DMS 273 treated with DMSO at 0.1 percent for 48 hours (cell line): ENCODE data around the gene SFTA2.
"Not testable (repeated sequence)": the region's sequence is repeated elsewhere in the genome, so short reads cannot be mapped to it uniquely, and the experiment has no call there.

Experiments used
- DNase-seq: peaks from one replicate; lab custom pipeline; 2025; lab: John Stamatoyannopoulos, UW

Gene SFTA2

DNA sequence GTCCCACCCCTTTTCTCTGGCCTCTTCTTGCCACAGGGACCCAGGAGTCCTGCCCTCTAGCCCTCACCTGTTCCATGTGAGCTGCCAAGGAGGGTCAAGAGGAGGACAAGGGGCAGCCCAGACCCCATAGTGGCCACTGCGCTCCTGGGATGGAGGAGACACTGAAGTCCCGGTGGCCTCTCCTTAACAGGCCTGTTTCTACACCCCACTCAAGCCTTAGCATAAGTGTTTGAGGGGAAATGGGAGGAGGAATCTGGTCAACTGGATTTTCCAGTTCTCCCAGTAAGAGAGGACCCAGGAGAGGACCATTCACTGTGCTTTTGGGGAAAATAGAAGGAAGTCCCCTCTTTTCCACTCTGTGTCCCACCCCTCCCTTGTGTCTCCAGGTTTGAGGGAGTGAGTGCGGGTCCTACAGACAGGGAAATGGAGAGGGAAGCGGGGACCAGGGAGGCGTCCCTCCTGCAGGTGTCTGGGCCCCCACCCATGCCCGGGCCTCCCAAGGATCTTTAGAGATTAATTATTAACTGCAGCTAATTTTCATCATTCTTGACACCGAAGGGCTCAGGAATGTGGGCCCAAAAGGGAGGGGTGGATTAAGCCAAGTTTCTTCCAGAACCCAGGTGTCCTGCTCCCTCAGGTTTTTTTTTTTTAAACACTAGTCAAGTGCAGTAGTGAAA is at the start of gene SFTA2:
SFTA2 (minus strand) TSS at position 202 of the 677 bp plus-strand sequence; CDS start at position 128, 74 bp downstream.
- no peak for DNase-seq

DNA sequence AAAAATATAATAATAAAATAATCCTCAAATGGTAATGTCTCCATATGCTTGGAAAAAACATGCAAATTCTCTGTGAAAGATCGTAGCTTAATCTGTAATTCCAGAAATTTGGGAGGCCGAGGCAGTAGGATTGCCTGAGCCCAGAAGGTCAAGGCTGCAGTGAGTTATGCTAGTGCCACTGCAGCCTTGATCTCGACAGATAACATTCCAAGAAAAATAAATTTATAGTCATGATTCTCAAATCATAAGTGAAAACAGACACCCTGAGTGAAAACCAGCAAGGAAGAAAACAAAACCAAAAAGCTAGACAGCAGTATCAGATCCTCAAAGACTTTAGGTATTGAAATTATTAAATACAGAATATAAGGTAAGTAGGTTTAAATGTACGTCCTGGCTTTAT is 47.7 kb upstream of the SFTA2 start:
- no peak for DNase-seq

DNA sequence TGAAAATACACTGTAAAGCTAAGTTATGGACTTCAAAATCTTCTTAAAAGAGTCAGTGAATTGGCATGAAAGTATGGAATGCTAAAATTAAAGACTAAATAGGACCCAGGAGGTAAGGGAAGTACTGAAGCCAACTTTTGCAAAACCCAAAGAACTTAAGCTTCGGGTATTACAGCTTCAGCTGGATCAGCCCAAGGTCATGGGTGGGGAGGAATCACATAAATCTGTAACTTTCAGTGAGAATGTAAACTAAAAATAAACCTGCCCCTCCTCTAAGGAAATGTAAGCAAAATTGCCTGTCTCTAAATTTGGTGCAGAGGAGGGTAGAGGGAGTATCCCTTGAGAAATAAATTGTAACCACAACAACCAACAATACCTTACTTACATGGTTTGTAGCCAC is 47.2 kb upstream of the SFTA2 start:
- DNase-seq = no peak

DNA sequence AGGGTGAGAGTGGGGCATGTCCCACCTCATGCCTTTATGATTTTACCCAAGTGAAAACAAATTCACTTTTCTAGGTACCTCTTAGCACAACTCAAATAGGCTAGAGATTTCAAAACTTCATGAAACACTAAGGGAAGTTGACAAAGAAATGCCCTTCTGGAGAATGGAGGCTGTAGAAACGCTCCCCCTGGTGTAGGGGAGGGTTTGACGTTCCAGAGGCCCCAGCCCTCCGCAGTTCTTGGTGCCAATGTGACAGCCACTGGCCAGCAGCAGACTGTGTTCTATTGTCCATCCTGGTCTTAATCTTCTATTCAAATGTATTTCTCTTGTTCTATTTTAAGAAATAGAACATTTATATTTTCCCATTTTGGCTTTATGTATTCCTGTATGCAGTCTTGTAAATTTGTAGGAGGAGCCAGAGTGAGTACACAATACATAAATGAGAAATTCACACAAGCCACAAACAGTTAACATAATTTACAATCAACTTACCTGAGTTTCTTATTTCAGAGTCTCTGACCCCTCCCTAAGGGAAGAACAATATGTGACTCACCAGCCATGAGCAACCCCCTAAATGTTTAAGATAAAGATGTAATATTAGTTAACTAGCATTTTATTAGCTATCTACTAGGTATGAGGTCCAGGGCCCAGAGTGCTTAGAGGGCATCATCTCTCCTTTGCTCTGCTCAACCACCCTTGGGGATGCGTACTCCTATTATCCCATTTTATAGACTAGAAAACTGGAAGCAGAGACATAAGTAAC is 42.7 kb upstream of the SFTA2 start:
- DNase-seq = no peak

DNA sequence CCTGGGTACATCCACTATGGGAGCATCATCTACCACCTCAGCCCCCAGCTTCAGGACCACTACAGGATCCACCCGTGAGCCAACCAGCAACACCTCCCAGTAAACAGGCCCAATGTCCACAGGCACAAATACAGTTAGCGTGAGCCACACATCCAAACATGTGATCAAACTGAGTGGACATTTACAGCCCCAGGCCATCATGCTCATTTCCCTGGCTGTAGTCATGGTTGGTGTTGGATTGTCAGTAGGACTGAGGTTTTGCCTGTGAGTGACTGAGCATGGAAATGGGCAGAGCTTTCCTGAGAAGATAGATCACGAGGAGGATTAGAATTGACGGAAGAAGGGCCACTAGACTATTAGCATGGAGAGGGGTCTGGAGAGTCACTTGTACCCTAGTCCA is 40.8 kb upstream of the SFTA2 start:
- no peak for DNase-seq

DNA sequence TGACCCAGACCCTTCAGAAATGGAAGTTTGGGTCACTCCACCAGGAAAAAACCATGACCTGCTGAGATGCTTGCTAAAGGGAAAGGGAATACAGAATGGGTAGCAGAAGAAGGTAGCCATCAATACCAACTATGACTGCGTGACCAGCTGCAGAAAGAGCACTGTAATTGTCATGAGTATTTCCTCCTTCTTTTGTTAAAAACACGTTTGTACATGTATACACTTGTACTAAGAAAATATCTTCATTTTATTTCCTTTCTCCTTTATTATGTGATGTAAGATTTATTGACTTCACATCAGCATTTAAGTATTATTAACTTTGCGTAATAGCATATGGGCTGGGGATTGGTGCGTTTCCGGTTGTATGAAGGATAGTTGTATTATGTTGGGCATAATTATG is 39.0 kb upstream of the SFTA2 start:
- DNase-seq = no peak

DNA sequence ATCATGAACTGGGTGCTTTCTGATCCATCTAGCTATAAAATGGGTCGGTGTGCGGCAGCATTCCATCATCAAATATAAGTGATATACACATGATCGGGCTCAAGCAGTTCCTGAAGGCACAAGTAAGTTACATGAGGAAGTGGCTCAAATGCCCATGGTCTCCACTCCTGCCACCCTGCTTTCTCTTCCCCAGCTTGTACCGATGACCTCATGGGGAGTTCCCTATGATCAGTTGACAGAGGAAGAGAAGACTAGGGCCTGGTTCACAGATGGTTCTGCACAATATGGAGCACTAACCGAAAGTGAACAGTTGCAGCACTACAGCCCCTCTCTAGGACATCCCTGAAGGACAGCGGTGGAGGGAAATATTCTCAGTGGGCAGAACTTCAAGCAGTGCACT is 37.2 kb upstream of the SFTA2 start:
- not testable (repeated sequence) for DNase-seq

DNA sequence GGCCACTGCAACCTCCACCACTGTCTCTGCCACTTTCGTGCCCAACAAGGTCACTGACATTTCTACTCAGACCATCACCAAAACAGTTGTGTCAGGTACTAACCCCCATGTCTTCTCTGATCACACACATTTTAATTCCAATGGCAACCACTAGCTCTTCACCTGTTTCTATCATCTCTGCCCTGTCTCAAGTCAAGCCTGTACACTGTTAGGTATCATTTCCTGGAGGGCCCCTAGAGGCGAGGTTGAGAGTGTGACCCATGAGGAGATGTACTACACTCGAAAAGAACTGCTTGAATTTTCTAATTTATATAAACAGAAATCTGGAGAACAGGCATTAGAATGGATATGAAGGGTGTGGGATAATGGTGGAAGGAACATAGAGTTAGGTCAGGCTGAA is 34.2 kb upstream of the SFTA2 start:
- no peak for DNase-seq

DNA sequence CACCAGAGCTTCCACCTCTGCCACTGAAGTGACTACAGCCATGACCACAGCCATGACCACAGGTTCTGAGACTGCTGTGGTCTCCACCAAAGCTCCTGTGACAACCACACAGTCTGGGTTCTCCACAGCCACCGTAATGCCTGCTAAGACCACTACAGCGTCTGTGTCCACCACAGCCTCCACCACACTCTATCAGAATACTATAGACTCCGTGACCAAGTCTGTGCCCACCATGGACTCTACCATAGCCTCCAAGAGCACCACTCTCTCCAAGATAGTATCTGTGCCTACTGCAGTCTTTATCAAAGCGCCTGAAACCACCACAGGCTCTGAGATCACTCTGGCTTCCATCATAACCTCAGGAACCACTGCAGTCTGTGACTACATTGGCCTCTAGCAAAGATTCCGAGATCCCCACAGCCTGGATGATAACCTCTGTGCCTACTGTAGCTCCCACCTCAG is 33.2 kb upstream of the SFTA2 start:
- no peak for DNase-seq

DNA sequence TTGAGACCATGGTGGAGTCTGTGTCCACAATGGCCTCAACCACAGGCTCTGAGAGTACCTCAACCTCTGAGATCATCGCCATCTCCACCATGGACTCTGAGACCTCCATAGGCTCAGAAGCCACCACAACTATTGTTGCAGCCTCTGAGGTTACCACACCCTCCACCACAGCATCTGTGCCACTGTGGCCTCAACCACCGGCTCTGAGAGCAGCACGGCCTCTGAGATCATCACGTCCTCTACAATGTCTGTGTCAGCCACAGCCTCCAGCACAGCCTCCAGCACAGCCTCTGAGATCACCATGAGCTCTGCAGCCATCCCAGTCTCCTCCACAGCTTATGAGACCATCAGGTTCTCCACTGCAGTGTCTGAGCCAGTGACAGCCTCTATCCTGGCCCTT is 32.1 kb upstream of the SFTA2 start:
- DNase-seq = no peak

DNA sequence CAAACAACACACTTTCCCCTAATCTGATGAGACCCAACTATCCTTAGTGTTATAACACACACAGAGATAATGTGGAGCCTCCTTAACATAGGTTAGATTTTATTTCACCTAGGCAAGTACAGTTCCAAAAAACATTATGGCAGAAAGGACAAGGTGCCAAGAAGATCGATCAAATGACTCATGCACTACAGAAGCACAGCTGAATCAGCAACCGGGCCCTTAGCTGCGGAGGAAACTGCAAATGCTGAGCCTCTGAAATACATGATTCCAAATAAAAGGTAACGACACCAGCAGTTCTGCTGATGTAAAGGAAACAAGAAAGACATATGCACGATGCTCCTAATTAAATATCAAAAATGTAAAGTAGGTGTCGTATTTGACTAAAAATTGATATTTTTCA is 31.7 kb upstream of the SFTA2 start:
- DNase-seq = no peak

DNA sequence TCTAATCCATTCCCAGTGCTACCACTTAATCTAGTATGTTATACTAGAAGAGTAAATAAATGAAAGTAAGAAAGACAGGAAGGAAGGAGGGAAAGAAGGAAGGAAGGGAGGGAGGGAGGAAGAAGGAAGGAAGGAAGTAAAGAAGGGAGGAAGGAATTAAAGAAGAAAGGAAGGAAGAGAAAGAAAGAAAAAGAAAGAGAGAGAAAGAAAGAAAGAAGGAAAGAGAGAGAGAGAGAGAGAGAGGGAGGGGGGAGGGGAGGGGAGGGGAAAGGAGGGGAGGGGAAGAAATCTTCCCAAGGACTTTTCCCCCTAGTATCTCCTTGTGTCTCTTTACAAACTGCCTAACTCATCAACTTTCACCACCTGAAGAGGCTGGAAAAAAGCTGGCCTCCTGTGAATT is 30.7 kb upstream of the SFTA2 start:
- no peak for DNase-seq

DNA sequence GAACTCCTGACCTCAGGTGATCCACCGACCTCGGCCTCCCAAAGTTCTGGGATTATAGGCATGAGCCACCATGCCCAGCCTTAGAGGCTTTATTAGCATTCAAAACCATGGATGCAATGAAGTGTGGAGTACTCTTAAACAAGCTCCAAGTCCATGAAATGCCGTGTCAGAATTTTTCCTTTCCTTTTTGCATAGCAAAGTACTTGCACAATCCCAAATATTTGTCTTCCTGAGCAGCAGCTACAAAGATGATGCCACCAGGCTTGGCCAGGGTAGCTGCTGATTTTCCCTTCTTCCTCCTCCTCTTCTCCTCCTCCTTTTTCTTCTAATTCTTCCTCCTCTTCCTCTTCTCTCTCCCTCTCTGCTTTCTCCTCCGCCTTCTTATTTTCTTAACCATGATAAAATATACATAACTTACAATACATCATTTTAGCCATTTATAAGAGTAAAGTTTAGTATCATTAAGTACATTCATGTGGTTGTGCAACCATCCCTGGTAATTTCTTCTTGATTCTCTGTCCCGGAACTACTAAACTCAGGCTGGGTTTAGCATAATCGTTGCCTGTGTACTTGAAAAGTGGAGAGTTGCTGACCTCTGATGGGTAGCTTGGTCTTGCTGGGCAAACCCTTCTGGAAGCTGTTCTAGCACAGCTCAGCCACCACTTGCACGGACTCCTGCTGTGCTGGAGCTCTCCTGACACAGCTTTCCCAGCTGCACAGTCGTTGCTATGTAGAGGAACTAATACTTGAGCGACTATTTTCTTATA is 29.1 kb upstream of the SFTA2 start:
- no peak for DNase-seq

DNA sequence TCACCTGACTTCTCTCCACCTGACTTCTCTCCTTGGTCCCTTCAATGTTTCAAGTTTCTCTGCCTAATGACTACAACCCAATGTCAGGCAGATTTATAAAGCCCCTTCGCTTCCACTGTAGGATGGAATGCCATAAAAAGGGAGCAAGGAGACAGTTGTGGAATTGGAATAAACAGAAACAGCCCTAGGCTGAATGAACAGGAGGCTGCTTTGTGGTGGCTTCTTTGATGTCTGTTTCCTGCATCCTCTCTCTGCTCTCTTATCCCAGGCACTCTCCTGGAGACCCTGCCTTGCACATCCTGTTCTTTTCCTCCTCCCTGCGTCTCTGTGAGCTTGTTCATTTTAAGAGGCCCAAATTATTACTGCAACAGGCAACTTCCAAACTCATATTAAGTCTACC is 25.7 kb upstream of the SFTA2 start:
- DNase-seq = no peak

DNA sequence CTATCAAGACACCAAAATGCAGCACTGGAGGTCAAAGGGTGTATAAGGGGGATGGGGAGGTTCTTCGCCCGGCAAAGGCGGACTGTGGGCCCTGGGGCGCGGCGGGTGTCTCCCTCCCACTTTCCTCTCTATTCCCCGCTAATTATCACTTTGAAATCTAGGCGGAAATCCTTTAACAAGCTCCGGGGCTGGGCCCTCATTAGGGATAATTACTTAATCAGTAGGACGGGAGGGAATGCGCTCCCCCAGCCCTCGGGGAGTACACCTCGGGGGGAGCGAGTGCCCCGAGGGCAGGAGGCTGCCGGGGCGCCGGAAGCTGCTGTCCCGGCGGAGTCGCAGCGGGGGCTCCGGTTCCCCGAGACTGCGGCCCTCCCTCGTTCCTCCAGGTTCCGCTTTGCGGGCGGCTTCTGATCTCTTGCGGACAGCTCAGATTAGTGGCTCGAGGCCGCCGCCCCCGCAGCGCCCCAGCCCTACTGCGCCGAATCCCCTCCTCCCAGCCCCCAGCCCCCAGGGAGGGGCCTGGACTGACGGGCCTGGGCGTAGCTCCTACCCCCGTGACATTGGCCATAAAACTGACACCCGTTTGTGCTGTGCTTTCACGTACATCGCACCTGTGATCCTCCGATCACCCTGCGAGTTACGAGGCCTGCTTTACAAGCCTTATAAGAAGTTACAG is 23.5 kb upstream of the SFTA2 start:
- DNase-seq = no peak

DNA sequence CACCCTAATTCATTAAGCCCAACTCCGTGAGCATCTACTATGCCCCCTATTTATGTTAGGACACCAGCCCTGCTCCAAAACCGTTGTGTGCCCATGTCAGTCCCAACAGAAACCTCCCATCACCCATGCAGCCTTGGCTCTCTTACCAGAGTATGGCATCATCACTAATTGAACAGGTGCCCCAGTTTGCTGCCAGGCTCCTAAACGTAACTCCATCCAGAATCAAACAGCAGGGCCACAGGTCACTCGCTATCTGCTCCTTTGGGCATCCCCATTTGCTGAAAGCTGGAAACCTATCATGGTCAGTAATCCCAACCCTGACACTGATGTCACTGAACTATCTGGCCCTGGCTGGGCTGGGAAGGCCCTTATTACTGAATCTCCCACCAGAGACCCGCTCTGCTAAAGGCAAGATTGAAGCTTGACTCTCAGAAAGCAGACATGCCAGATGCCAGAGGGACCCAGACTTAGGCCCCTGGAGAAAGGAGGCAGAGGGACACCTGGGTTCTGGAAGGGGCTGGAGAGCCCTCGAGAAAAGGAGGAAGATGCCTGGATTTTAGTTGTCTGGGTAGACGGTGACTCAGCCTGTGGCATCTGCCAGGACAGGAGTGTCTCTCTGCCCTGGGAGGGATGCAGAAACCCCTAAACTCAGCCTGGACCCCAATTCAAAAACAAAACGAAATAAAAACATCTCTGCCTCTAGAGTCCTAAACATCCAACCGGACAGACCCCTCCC is 22.8 kb upstream of the SFTA2 start:
- DNase-seq = no peak

DNA sequence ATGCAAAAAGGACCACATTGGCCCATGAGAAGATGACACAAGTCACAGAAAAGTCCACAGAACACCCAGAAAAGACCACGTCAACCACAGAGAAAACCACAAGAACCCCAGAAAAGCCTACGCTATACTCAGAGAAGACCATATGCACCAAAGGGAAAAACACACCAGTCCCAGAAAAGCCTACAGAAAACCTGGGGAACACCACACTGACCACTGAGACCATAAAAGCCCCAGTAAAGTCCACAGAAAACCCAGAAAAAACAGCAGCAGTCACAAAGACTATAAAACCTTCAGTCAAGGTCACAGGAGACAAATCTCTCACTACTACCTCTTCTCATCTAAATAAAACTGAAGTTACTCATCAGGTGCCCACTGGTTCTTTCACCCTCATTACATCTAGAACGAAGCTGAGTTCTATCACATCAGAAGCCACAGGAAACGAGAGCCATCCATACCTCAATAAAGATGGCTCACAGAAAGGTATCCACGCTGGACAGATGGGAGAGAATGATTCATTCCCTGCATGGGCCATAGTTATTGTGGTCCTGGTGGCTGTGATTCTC is 20.0 kb upstream of the SFTA2 start:
- DNase-seq = no peak

DNA sequence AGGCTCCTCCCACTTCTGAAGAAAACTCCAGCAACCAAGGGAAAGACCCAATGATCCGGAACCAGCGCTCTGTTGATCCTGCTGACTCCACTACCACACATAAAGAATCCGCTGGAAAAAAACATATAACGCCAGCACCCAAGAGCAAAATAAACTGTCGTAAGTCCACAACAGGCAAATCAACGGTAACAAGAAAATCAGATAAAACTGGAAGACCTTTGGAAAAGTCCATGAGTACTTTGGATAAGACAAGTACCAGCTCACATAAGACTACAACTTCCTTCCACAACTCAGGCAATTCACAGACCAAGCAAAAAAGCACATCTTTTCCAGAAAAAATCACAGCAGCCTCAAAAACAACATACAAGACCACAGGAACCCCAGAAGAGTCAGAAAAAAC is 16.8 kb upstream of the SFTA2 start:
- DNase-seq = no peak

DNA sequence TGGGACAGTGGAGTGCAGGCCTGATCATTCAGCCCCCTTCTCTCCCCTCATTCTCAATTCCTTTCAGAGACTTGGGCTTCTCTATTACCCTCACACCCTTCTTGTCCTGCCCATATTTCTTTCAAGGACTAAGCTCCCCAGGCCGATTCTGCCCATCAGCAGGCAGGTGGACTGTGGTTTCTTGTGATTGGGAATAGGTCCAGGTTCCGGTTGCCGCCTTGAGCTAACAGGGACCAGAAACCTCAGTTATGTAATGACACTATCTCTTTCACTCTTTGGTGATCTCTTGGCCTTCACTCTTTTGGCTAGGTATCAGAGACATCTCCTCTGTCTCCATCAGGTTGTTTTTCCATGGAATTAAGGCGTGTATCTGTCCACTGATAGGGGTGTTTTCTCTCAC is 15.3 kb upstream of the SFTA2 start:
- no peak for DNase-seq

DNA sequence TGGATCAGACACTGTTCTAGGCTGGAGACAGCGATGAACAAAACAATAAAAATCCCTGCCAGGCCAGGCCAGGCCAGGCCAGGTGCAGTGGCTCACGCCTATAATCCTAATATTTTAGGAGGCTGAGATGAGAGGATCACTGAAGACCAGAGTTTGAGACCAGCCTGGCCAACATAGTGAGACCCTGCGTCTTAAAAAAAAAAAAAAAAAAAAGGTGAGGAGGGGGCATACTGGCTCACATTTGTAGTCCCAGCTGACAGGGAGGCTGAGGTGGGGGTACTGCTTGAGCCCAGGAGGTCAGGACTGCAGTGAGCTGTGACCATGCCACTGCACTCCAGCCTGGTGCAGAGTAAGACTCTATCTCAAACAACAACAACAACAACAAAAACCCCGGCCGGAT is 13.3 kb upstream of the SFTA2 start:
- no peak for DNase-seq

DNA sequence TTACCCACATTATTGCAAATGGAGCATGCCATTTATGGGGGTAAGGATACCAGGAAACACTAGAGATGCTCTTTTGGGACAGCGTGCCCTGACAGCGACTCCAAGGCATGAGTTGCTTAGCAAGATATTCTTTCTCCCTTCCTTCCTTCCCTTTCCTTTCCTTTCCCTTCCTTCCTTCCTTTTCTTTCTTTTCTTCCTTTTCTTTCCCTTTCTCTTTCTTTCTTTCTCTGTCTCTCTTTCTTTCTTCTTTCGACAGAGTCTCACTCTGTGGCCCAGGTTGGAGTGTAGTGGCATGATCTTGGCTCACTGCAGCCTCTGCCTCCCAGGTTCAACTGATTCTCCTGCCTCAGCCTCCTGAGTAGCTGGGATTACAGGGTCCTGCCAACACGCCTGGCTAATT is 12.1 kb upstream of the SFTA2 start:
- DNase-seq = no peak
